Thymus (tissue), 11 donors: ENCODE data around the gene TMEM9. TPM values are rescaled to one million over a fixed set of nuclear protein-coding genes. Genes with fewer than 3 reads are reported as not detected.
"Not testable (repeated sequence)": the region's sequence is repeated elsewhere in the genome, so short reads cannot be mapped to it uniquely, and the experiment has no call there.

Source experiments
- DNase-seq, 9 donors: peaks; one replicate each; pipeline ENCODE4 v3.0.0-alpha.2; 2013; ENCODE audit warnings: low spot score in 9 of 9, low read depth in 6 of 9, missing footprints in 1 of 9
- H3K27ac ChIP-seq, 2 donors: one replicate each; pipeline ENCODE4 v1.5.1; 2013; ENCODE audit warnings: control low read depth in 1 of 2, low read depth in 1 of 2, low read length in 1 of 2, mild to moderate bottlenecking in 1 of 2, moderate library complexity in 1 of 2
- H3K27me3 ChIP-seq, 2 donors: one replicate each; pipeline ENCODE4 v1.5.1; 2013; ENCODE audit warnings: low read length in 1 of 2; ENCODE audit not compliant: control insufficient read depth in 2 of 2, insufficient read depth in 1 of 2
- H3K36me3 ChIP-seq, 2 donors: one replicate each; pipeline ENCODE4 v1.5.1; 2013; ENCODE audit warnings: low read length in 1 of 2, mild to moderate bottlenecking in 1 of 2, moderate library complexity in 1 of 2; ENCODE audit not compliant: control insufficient read depth in 2 of 2, insufficient read depth in 2 of 2
- H3K4me1 ChIP-seq, 2 donors: one replicate each; pipeline ENCODE4 v1.5.1; 2013; ENCODE audit warnings: low read length in 2 of 2; ENCODE audit not compliant: control insufficient read depth in 2 of 2, insufficient read depth in 2 of 2
- H3K4me3 ChIP-seq, 2 donors: one replicate each; pipeline ENCODE4 v1.5.1; 2013; ENCODE audit warnings: low read length in 2 of 2, control low read depth in 1 of 2, mild to moderate bottlenecking in 1 of 2
- H3K9me3 ChIP-seq, 2 donors: one replicate each; pipeline ENCODE4 v1.5.1; 2013; ENCODE audit warnings: low read length in 1 of 2, mild to moderate bottlenecking in 1 of 2; ENCODE audit not compliant: control insufficient read depth in 2 of 2, insufficient read depth in 1 of 2
- WGBS: extraction: QIAGEN DNeasy Blood & Tissue Kit; methylation state at CpG from one replicate; pipeline ENCODE4 v1.1.7; 2013; 5-methylcytosine and 5-hydroxymethylcytosine counted together
- polyA plus RNA-seq: library from polyadenylated mRNA; stranded (reverse); fragments of 200-250 nt; gene quantifications from one replicate; pipeline ENCODE4 v1.2.3, GENCODE V29; 2013
- total RNA-seq: library from RNA; stranded (reverse); fragments of 120-200 nt; gene quantifications from one replicate; pipeline ENCODE4 v1.2.4, GENCODE V29; 2013
- donor health status: healthy.

Gene TMEM9
- total and polyA plus RNA-seq, 2 donors = 31.5 to 57.5 TPM

DNA sequence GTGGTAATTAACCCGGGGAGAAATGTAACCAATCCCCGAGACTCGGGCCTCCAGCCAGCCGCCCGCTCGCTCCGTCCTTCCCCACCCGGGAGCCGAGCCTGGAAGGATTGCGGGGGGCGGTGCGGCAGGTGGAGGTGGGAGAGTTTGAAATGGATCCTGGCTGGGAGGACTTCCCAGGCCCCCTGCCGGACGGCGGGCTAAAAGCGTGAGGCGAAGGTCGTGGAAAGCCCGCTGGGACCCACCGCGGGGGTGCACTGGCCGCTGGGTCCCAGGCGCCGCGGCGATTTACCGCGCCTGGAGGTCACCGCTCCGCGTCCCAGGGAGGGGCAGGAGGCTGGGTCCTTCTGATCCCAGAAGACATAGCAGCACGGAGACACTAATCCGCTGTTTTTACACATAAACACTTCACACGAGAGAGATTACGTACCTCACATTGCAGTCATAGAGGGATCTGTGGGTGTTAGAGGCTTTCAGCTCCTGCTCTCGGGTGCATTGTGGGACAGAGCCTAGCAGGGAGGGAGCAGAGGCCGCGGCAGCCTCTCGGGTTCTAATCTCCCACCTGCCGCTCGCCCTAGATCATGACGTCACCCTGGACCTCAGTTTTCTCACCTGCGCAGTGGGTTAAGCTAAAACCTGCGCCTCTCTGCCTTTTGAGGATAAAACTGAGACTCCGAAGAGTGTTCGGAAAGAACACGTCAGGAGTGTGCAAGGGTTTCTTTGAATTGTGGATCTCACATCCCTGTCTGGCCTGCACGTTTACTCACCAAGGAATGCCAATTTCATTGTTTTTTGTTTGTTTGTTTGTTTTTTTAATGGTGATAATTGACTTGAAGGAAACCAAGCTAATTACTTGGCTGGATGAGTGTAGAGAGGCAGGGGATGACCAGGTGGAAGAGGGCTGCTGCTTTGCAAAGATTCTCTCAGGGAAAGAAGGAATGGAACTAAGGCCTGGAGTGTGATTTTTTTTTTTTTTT lies 17.1 kb upstream of the TMEM9 start:
- WGBS = 11% methylated on average over 48 of the region's 48 CpGs
- peaks cover 3 to 6% of the 10 kb centered on the region in 2 donors for H3K4me1 ChIP-seq
- peak overlapping the region; percentile 30 to 42 for H3K4me3 ChIP-seq
- peaks cover 20 to 68% of the 10 kb centered on the region in 2 donors for H3K27me3 ChIP-seq
- H3K27ac ChIP-seq = peak overlapping the region in 1 of 2 donors; percentile 52
- DNase-seq = peak in 1 of 9 donors; percentile 23
- no peaks in the 10 kb centered on the region for H3K36me3 ChIP-seq
- H3K9me3 ChIP-seq = peaks cover 0 to 9% of the 10 kb centered on the region in 2 donors

DNA sequence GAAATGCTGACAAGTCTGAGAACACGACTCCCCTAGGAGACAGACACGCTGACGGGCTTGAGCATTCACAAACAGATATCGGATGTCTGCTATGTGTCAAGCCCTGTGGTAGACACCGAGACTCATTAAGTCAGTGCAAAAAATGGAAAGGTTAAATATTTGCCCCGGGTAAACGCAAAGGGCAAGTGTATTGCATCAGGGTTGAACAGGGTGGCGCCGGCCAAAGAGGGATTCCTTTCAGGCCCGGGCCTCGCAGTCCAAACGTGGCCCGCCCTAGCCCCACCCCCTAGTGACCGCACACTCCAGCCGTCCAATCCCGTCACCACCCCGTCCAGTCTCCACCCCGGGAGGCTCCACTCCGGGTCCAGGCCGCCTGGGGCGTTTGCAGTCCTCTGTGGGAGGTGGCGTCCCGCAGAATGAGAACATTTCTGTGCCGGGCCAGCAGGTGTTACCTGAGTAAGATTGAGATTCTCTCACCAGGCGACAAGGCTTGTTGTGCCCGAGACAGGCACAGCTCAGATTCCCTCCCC lies 16.3 kb upstream of the TMEM9 start:
- peak overlapping the region; percentile 30 to 42 for H3K4me3 ChIP-seq
- H3K36me3 ChIP-seq = no peaks in the 10 kb centered on the region
- peak overlapping the region; percentile 11 to 52 for H3K27ac ChIP-seq
- 19% methylated on average over 26 of the region's 26 CpGs for WGBS
- H3K4me1 ChIP-seq = peaks cover 3 to 6% of the 10 kb centered on the region in 2 donors
- DNase-seq = peak in 3 of 9 donors; percentile 19 to 45 (median 28)
- H3K27me3 ChIP-seq = peaks cover 20 to 65% of the 10 kb centered on the region in 2 donors
- H3K9me3 ChIP-seq = peaks cover 0 to 9% of the 10 kb centered on the region in 2 donors

GRCh38 chr1:201169971-201170532 lies 15.8 kb upstream of the TMEM9 start:
- 88% methylated on average over 2 of the region's 2 CpGs for WGBS
- peaks cover 0 to 9% of the 10 kb centered on the region in 2 donors for H3K9me3 ChIP-seq
- no peak overlapping the region for H3K4me3 ChIP-seq
- no peak for DNase-seq
- H3K36me3 ChIP-seq = no peaks in the 10 kb centered on the region
- peaks cover 3 to 6% of the 10 kb centered on the region in 2 donors for H3K4me1 ChIP-seq
- H3K27ac ChIP-seq = peak overlapping the region in 1 of 2 donors; percentile 42
- H3K27me3 ChIP-seq = peaks cover 20 to 65% of the 10 kb centered on the region in 2 donors

DNA sequence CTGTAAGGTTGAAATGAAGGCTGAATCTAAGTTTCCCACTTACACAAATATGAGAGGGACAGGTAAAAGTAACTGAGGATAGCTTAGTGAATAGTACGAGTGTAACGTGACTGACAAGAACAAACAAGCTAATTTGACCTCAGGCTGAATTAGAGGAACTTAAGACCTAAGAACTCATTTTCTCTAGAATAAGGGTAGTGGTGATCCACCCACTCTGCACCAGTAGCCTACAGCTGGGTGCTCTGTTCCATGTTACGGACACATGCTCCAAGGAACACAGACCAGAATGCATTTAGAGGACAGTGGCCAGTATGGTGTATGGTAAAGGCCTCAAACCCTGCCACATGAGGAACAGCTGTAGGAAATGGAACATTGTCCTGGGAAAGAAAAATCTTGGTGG lies 14.9 kb upstream of the TMEM9 start:
- WGBS = 66% methylated on average over 3 of the region's 3 CpGs
- no peaks in the 10 kb centered on the region for H3K36me3 ChIP-seq

DNA sequence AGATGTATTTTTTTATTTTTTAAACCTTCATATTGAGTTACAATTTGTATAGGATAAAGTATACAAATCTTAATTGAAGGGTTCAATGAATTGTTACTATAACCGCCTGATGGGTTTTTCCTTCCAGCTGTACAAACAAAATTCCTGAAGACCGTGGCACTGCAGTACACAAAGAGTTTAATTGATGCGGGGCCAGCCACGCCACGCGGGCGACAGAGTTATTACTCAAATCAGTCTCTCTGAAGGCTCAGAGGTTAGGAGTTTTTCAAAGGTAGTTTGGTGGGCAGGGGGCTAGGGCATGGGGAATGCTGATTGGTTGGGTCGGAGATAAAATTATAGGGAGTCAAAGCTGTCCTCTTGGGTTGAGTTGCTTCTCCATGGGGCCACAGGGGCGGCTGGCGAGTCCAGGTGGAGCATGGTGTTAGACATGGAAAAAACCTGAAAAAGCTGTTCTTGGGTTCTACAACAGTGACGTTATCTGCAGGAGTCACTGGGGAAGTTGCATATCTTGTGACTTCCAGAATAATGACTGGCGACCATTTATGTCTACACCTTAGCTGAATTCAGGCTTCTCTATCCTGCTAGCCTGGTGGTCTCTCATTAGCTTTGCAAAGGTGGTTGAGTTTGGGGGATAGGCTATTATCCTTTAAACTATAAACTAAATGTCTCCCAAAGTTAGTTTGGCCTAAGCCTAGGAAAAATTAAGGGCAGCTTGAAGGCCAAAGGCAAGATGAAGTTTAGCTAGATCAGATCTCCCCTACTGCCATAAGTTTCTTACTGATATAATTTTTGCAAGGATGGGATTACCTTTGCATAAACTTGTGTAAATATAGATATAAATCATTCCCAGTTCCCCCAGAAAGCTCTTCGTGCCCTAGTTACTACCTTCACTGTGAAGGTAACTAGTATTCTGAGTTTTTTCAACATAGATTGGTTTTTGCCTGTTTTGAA lies 13.0 kb upstream of the TMEM9 start:
- Histone ChIP-seq H3K9me3 (peaks cover 0 to 7% of the 10 kb centered on the region in 2 donors), H3K27me3 (peaks cover 20 to 51% of the 10 kb centered on the region in 2 donors), H3K27ac (no peak overlapping the region), H3K4me3 (no peak overlapping the region), H3K4me1 (peaks cover 3 to 6% of the 10 kb centered on the region in 2 donors), H3K36me3 (no peaks in the 10 kb centered on the region)
- no peak for DNase-seq
- WGBS = 95% methylated on average over 13 of the region's 13 CpGs

More for the DNA sequence above, 14.9 kb upstream of the TMEM9 start:
- Histone ChIP-seq H3K4me3 (no peak overlapping the region), H3K27me3 (peaks cover 20 to 62% of the 10 kb centered on the region in 2 donors), H3K27ac (no peak overlapping the region), H3K9me3 (peaks cover 0 to 9% of the 10 kb centered on the region in 2 donors), H3K4me1 (peaks cover 3 to 6% of the 10 kb centered on the region in 2 donors)
- DNase-seq = no peak

DNA sequence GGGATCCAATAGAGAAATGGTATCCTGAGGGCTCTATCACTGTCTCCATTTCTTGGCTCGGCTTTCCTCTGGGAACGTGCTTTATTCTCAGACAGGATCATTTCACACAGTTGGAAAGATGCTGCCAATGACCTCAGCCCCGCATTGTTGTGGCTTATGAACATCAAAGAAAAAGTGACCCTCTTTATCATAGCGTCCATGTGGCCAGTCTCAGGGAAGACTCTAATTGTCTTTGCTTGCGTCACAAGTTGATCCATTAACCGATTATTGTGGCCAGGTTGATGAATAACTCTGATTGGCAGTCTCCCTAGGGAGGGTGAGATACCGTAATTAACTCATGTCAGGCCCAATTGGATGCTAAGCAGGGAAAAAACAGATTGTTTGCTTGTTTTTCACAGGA lies 10.4 kb upstream of the TMEM9 start:
- 94% methylated on average over 7 of the region's 7 CpGs for WGBS
- no peaks in the 10 kb centered on the region for H3K36me3 ChIP-seq
- H3K27ac ChIP-seq = no peak overlapping the region
- no peak for DNase-seq
- peaks cover 0 to 25% of the 10 kb centered on the region in 2 donors for H3K27me3 ChIP-seq
- no peak overlapping the region for H3K4me3 ChIP-seq
- no peaks in the 10 kb centered on the region for H3K4me1 ChIP-seq
- H3K9me3 ChIP-seq = no peaks in the 10 kb centered on the region

DNA sequence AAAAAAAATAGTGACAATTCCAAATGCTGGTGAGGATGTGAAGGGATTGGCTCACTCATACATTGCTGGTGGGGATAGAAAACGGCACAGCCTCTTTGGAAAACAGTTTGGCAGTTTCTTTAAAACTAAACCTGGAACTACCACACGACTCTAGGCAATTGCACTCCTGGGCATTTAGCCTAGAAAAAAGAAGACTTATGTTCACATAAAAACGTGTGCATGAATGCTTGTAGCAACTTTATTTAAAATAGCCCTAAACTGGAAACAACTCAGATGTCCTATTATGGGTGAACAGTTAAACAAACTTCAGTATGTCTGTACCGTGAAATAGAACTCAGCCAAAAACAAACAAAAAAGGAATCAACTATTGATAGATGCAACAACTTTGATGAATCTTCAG lies 9.4 kb upstream of the TMEM9 start:
- Histone ChIP-seq H3K36me3 (no peaks in the 10 kb centered on the region), H3K27ac (no peak overlapping the region), H3K4me1 (no peaks in the 10 kb centered on the region), H3K9me3 (no peaks in the 10 kb centered on the region), H3K27me3 (peaks cover 0 to 17% of the 10 kb centered on the region in 2 donors), H3K4me3 (no peak overlapping the region)
- 75% methylated on average over 4 of the region's 4 CpGs for WGBS
- DNase-seq = no peak

DNA sequence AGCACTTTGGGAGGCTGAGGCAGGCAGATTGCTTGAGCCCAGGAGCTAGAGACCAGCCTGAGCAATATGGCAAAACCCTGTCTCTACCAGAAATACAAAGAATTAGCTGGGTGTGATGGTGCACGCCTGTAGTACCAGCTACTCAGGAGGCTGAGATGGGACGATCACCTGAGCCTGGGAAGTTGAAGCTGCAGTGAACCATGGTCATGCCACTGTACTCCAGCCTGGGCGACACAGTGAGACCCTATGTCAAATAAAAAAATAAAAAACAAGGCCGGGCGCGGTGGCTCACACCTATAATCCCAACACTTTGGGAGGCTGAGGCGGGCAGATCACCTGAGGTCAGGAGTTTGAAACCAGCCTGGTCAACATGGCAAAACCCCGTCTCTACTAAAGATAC lies 8.8 kb upstream of the TMEM9 start:
- H3K27ac ChIP-seq, DNase-seq, H3K9me3 ChIP-seq, H3K4me1 ChIP-seq, H3K4me3 ChIP-seq, H3K36me3 ChIP-seq: not testable (repeated sequence)
- WGBS = 92% methylated on average over 8 of the region's 8 CpGs
- H3K27me3 ChIP-seq = peaks cover 0 to 13% of the 10 kb centered on the region in 2 donors
